GM10266 (cell line): ENCODE results near the gene MAD1L1.

Source experiments
- DNase-seq: peaks from one replicate; pipeline ENCODE4 v3.0.0; 2012; ENCODE audit errors: extremely low spot score
- CTCF ChIP-seq: IDR thresholded peaks from 2 replicates; pipeline ENCODE4 v1.5.1; 2012; ENCODE audit warnings: mild to moderate bottlenecking, low read depth; ENCODE audit not compliant: control insufficient read depth, insufficient read depth; ENCODE audit errors: missing control alignments

The MAD1L1 gene

DNA sequence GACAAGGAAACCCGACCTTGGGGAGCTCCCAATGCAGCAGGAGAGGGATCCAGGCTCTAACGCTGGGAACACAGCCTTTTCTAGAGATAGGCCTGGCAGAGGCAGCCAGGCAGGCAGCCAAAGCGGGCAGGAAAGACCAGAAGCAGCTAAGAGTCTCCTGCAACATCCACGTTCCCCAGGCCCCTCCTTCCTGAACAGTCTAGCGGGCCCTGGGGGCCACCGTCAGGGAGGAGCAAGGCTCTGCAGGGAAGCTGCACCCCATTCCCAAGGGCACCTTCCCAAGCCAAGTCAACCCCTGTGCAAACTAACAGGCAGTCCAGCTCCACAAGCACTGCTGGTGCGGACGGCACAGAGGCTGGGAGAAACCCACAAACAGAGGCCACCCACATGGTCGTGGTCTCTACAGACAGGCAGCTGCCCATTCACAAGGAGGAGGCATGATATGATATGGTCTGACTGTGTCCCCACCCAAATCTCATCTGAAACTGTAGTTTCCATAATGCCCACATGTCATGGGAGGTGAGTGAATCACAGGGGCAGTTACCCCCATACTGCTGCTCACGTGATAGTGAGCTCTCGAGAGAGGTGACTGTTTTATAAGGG is 115.7 kb downstream of the MAD1L1 start:
- no peak for DNase-seq
- TF ChIP-seq CTCF: no peak

DNA sequence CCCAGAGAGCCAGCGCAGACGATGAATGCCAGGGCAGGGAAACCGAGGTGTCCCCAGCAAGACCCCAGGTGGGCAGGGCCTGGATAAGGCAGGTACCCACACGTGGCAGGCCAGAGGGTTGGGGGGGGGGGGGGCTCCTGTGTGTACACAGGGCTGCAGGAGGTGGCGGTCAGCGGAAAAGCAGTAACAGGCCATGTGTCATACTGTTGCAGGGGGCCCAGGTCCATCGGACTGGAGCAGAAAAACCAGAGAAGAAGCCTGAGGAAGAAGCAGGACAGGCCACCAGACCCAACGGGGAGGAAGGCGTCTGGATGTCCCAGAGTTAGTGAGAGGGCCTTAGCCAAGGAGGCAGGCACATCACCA is 116.3 kb downstream of the MAD1L1 start:
- TF ChIP-seq CTCF: no peak
- DNase-seq: no peak

DNA sequence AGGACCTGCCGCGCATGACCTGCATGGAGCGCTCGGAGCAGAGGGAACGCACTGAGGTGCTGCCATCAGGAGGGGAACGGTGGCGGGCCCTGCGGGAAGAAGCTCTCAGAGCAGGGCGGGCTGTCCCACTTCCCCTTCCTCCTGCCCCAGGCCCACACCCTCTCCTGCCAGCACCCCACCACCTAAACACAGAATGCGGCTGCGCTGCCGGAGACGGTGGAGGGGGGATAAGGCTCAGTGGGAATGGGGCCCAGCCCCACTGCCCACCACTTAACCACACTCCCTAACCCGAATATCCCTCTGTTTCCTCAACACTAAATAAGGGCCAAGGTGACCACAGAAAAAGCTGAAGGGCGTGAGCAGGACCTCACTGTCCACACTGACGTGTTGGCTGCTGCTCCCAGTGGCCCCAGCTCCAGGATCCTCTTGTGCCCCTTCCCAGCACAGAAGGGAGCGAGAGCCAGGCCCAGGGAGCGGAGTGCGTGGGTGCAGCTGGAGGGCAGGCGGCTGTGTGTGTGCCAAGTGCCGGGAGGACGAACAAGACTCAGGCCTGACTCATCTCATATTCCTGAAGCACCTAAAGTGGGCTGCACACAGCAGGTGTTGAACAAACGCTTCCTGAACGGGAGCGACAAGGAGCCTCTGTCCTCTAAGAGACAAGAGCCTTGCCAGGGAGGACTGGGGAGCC is 116.8 kb downstream of the MAD1L1 start:
- no peak for TF ChIP-seq CTCF
- no peak for DNase-seq

DNA sequence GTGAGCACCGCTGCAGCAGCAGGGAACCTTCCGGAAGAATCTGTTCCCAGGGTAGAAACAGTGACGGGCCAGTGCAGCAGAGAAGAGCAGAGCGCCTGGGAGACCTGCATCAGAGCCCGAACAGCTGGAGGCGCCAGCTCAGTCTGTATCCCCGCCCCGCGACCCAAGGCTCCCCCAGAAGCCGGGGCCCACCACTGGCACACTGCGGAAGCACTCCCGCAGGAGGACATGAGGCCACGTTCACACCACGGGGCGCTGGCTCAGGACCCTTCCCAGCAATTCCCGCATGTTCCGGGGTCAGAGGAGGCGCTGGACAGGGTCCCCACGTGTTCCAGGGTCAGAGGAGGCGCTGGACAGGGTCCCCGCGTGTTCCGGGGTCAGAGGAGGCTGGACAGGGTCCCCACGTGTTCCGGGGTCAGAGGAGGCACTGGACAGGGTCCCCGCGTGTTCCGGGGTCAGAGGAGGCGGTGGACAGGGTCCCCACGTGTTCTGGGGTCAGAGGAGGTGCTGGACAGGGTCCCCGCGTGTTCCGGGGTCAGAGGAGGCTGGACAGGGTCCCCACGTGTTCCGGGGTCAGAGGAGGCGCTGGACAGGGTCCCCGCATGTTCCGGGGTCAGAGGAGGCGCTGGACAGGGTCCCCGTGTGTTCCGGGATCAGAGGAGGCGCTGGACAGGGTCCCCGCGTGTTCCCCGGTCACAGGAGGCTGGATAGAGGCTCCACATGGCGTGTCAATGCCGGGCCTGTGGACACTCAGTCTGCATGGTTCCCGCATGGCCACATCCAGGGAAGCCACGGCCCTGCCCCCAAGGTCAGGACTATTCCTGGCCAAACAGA is 117.6 kb downstream of the MAD1L1 start:
- TF ChIP-seq CTCF: no peak
- DNase-seq: no peak

GRCh38 chr7:2114052-2114451 is 118.7 kb downstream of the MAD1L1 start:
- no peak for DNase-seq
- TF ChIP-seq CTCF: no peak

GRCh38 chr7:2112261-2113198 is 120.2 kb downstream of the MAD1L1 start:
- no peak for TF ChIP-seq CTCF
- no peak for DNase-seq
